ENCODE results near the gene SCPEP1. TPM values are rescaled to one million over a fixed set of nuclear protein-coding genes. Genes with fewer than 3 reads are reported as not detected.
"Not testable (repeated sequence)": the region's sequence is repeated elsewhere in the genome, so short reads cannot be mapped to it uniquely, and the experiment has no call there.

SCPEP1 gene, protein sequence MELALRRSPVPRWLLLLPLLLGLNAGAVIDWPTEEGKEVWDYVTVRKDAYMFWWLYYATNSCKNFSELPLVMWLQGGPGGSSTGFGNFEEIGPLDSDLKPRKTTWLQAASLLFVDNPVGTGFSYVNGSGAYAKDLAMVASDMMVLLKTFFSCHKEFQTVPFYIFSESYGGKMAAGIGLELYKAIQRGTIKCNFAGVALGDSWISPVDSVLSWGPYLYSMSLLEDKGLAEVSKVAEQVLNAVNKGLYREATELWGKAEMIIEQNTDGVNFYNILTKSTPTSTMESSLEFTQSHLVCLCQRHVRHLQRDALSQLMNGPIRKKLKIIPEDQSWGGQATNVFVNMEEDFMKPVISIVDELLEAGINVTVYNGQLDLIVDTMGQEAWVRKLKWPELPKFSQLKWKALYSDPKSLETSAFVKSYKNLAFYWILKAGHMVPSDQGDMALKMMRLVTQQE
- 10 to 100 TPM; 25.0 to 27.1 TPM for total RNA-seq

DNA sequence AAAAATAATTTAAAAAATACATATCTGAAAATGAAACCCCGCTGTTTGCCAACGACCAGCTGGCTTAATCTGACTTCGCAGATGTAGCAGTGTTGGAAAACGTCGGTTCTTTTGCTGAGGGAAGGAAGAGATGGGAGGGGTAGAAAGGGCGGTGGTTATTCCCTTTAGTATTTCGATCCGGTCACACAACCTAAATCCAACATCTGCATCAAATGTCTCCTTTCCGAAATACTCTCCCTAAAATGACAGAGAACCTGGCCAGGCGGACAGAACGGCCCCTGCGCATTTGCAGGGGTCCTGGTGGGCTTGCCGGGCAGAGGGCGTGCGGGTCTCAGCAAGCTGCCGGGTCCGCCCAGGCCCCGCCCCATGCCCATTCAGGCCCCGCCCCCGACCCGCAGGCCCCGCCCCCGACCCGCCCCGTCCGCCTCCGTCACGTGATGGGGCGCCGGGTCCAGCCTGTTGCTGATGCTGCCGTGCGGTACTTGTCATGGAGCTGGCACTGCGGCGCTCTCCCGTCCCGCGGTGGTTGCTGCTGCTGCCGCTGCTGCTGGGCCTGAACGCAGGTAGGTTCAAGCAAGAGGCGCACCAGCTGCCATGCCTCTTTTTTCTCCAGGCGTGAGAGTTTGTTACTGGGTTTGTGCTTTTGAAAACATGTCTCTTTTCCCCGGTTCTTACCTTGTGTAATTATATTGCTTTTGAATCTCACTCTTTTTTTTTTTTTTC is at the start of gene SCPEP1:
TSS of gene SCPEP1 (plus strand) at position 459 of the 723 bp plus-strand sequence. CDS start at position 488, 29 bp downstream.
- CTCF ChIA-PET, result interaction anchor here (0.7 to 1.4 kb wide), 6 partner anchors 11 to 1375 kb away, joined by 3 to 5 read pairs (median 3); no protein-coding TSS in a partner anchor
- Mint-ChIP-seq H3K4me3 (peak within 1 kb of the TSS; percentile 85), H3K9me3 (no peaks in the 10 kb centered on the region), H3K27ac (peak within 1 kb of the TSS; percentile 80), H3K36me3 (ENCODE audit: low read depth) (no peaks in the 10 kb centered on the region), H3K27me3 (peaks cover 19% of the 10 kb centered on the region), H3K4me1 (peaks cover 25% of the 10 kb centered on the region)
- DNase-seq, result peak; percentile 86
- POLR2A ChIA-PET, result interaction anchor here (0.7 to 2.7 kb wide), 6 partner anchors 12 to 1557 kb away, joined by 3 to 15 read pairs (median 10); partner anchors contain the start of genes AKAP1, C17orf67, COIL and DGKE

DNA sequence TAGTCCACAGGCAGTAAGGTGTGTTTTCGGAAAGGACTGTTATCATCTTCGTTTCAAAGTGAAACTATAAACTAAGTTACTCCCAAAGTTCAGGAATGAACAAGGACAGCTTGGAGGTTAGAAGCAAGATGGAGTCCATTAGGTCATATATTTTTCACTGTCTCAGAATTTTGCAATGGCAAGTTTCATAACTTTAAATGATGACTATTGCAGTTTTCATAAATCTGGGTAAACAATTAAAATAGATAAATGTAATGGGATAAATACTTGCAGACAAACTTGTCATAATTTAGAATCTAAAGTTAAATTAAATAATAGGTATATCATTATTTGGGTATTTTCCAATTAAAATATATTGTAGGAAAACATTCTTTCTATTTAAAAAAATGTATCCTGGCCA is 49.3 kb upstream of the SCPEP1 start:
- CTCF ChIA-PET, result interaction anchor here (1.3 to 2.0 kb wide), 2 partner anchors 11 to 109 kb away, joined by 4 to 7 read pairs; no protein-coding TSS in a partner anchor
- no peak overlapping the region for H3K4me3 Mint-ChIP-seq
- H3K9me3 Mint-ChIP-seq, result peaks cover 23% of the 10 kb centered on the region
- POLR2A ChIA-PET, result interaction anchor here (1.4 kb wide), 1 partner anchor 17 kb away, joined by 3 read pairs; no protein-coding TSS in a partner anchor
- no peaks in the 10 kb centered on the region for H3K4me1 Mint-ChIP-seq
- H3K27me3 Mint-ChIP-seq, result peaks cover 6% of the 10 kb centered on the region
- H3K27ac Mint-ChIP-seq, result no peak overlapping the region
- DNase-seq, result no peak
- peaks cover 27% of the 10 kb centered on the region for H3K36me3 Mint-ChIP-seq (ENCODE audit: low read depth)

DNA sequence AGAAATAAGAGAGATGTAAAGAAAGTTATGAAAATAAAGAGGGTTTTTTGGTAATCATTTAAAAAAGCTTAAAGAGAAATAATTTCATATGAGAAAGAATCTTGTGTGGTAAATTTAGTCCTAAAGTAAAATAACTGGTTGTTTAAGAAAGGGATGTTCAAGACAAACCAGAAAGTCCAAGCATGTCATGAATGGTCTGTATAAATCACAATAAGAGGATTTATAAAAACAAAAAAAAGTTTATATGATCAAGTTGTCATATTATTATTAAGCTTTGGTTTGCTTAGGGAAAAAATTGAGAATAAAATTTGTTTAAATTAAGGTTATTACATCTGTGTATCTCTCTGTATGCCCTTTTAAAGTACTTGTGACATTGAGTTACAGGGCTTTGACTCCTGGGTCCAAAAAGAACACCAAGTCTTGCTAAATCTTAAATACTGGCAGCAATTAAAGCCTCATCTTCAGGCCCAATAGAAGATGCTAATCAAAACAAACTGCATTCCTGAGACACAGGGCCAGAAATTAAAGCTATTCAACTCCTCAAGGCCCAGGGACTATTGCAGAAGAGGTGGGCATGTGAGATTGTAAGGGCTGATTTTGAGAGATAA is 48.5 kb upstream of the SCPEP1 start:
- Mint-ChIP-seq H3K27me3 (peaks cover 3% of the 10 kb centered on the region), H3K36me3 (ENCODE audit: low read depth) (peaks cover 36% of the 10 kb centered on the region), H3K27ac (no peak overlapping the region), H3K4me3 (no peak overlapping the region), H3K9me3 (peaks cover 23% of the 10 kb centered on the region), H3K4me1 (peaks cover 8% of the 10 kb centered on the region)
- CTCF ChIA-PET, result no interaction called here
- no peak for DNase-seq
- POLR2A ChIA-PET, result interaction anchor here (0.8 to 1.4 kb wide), 2 partner anchors 10 to 18 kb away, joined by 3 read pairs; no protein-coding TSS in a partner anchor

DNA sequence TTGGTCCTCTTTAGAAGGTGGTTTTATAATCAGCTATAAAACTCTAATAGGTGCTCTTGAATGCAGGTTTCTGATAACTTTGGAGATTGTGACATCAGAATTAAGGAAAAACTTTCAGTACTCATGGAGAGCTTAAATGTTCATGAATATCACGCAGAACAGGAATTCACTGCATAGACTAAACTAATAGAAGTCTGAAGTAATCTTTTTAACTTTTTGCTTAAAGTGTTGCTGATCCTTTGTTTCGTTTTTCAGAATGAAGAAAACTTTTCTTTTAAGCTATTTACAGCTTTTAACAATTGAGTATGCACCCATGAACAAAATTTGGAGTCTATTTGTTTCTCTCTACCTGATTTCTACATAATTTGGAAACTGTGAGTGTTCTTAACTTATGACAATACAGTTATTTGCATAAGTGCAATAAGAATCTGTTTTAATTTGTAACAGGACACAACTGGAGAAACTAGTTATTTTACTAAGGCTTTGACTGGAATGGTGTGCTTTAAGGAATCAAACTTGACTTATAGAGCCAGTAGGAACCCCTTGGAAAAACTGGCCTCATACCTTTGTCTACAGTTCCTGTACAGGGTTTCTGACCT is 47.1 kb upstream of the SCPEP1 start:
- DNase-seq, result no peak
- H3K9me3 Mint-ChIP-seq, result peaks cover 19% of the 10 kb centered on the region
- H3K4me3 Mint-ChIP-seq, result no peak overlapping the region
- H3K4me1 Mint-ChIP-seq, result peaks cover 11% of the 10 kb centered on the region
- POLR2A ChIA-PET, result no interaction called here
- CTCF ChIA-PET, result no interaction called here
- peaks cover 39% of the 10 kb centered on the region for H3K36me3 Mint-ChIP-seq (ENCODE audit: low read depth)
- peaks cover 2% of the 10 kb centered on the region for H3K27me3 Mint-ChIP-seq
- no peak overlapping the region for H3K27ac Mint-ChIP-seq

DNA sequence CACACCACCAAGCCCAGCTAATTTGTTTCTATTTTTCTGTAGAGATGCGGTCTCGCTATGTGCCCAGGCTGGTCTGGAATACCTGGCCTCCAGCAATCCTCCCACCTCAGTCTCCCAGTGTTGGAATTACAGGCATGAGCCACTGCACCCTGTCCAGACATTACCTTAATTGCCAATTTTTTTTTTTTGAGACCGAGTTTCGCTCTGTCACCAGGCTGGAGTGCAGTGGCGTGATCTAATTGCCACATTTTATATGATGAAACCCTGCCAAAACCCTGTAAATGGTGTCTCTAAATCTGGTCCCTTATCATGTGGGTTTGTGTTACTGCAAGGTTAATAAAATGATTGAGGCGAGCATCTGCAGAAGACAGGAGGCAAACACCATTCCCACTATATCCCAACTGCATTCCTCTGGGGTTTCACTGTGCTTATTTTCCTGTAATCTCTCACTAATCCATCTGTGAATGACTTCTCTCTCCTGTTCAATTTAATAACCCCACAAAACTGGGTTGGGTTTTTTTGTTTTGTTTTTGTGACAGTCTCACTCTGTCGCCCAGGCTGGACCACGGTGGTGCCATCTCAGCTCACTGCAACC is 44.7 kb upstream of the SCPEP1 start:
- CTCF ChIA-PET, result interaction anchor here (1.0 to 1.3 kb wide), 2 partner anchors 8 to 153 kb away, joined by 3 to 4 read pairs; no protein-coding TSS in a partner anchor
- no peak for DNase-seq
- Mint-ChIP-seq H3K27ac (no peak overlapping the region), H3K27me3 (no peaks in the 10 kb centered on the region), H3K36me3 (ENCODE audit: low read depth) (peaks cover 53% of the 10 kb centered on the region), H3K9me3 (peaks cover 16% of the 10 kb centered on the region), H3K4me1 (peaks cover 25% of the 10 kb centered on the region), H3K4me3 (no peak overlapping the region)
- POLR2A ChIA-PET, result interaction anchor here (0.6 kb wide), 1 partner anchor 117 kb away, joined by 4 read pairs; no protein-coding TSS in a partner anchor

DNA sequence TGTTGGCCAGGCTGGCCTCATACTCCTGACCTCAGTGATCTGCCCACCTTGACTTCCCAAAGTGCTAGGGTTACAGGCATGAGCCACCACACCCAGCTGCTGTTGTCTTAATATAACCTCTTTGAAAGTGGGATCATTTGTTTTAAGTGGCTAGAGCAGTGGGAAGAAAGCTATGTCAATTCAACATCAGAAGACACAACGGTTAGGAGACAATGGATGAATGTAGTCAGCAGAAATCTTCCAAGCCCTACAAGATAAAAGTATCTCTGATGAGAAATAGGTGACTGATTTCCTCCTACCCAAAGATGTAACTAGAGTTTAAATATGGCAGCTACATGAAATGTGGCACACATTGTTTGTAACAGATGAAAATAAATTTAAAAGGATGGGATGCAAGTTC is 44.1 kb upstream of the SCPEP1 start:
- Mint-ChIP-seq H3K9me3 (peaks cover 13% of the 10 kb centered on the region), H3K4me1 (peaks cover 31% of the 10 kb centered on the region), H3K27me3 (no peaks in the 10 kb centered on the region), H3K4me3 (no peak overlapping the region), H3K27ac (peak overlapping the region; percentile 44), H3K36me3 (ENCODE audit: low read depth) (peaks cover 57% of the 10 kb centered on the region)
- no peak for DNase-seq
- POLR2A ChIA-PET, result no interaction called here
- CTCF ChIA-PET, result no interaction called here

DNA sequence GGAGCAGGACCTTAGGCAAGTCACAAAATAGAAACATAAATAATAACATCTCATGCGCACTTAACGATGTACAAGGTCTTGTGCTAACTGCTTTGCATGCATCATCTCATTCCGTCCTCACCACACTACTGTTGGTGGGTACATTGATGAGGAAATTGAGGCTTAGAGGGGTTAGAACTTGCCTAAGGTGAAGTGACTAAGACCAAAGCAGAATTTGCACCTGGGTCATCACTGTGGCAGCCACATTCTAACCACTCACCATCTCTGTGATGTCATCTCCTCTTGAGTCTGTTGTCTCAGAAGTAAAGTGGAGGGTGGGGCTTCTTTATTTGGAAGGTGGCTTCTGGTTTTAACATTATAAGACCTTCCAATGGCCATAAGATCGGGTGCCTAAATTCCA is 43.7 kb upstream of the SCPEP1 start:
- peak; percentile 38 for DNase-seq
- no peak overlapping the region for H3K4me3 Mint-ChIP-seq
- H3K27me3 Mint-ChIP-seq, result no peaks in the 10 kb centered on the region
- H3K27ac Mint-ChIP-seq, result peak overlapping the region; percentile 44
- peaks cover 13% of the 10 kb centered on the region for H3K9me3 Mint-ChIP-seq
- ChIA-PET POLR2A (no interaction called here), CTCF (no interaction called here)
- H3K4me1 Mint-ChIP-seq, result peaks cover 34% of the 10 kb centered on the region
- H3K36me3 Mint-ChIP-seq (ENCODE audit: low read depth), result peaks cover 59% of the 10 kb centered on the region

DNA sequence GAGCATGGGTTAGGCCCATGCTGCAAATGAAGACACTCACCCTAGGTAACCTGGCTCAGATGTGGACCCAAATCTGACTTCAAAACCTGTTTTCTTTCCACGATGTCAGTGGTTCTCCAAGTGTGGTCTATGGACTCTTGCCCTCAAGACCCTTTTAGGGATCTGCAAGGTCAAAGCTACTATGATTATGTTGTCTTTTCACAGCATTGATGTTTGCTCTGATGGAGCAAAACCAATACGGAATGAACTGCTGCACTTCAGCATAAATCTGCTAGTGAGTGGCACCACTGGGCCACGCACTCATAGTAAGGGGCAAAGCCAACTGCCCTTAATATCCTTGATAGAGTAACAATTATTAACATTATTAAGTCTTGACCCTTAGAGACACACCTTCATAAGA is 42.5 kb upstream of the SCPEP1 start:
- CTCF ChIA-PET, result interaction anchor here (1.9 kb wide), 1 partner anchor 116 kb away, joined by 7 read pairs; no protein-coding TSS in a partner anchor
- H3K4me1 Mint-ChIP-seq, result peaks cover 37% of the 10 kb centered on the region
- POLR2A ChIA-PET, result no interaction called here
- DNase-seq, result no peak
- H3K36me3 Mint-ChIP-seq (ENCODE audit: low read depth), result peaks cover 58% of the 10 kb centered on the region
- H3K27ac Mint-ChIP-seq, result no peak overlapping the region
- H3K27me3 Mint-ChIP-seq, result no peaks in the 10 kb centered on the region
- H3K4me3 Mint-ChIP-seq, result no peak overlapping the region
- peaks cover 10% of the 10 kb centered on the region for H3K9me3 Mint-ChIP-seq

DNA sequence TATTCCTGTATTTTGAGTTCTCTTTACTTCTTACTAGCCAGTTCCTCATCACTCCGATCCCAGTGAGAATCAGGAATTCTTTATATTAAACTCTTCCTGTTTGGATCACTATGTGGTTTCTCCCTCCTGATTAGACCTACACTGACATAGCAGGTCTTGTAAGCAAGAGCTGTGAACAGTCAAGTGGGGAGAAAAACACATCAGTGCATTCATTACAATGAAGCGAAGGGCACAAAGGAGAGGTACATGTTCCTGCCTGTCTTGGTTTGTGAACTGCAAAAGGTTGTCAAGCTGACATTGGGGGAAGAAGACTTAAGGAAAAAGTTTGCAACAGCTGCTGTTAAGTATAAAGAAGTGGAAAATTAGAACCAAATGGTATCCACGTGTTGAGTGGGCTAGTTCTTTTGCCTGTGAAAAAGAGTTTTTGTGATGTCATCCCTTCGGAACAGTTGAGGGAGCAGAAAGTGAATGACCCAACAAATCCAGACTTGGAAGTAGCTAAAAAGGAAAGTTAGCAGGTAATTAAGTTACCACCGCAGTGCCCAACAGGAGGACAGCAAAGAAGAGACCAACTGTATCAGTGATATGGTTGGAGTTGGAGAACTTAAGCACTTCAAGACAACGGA is 41.1 kb upstream of the SCPEP1 start:
- DNase-seq, result no peak
- no peaks in the 10 kb centered on the region for H3K27me3 Mint-ChIP-seq
- peaks cover 37% of the 10 kb centered on the region for H3K4me1 Mint-ChIP-seq
- H3K9me3 Mint-ChIP-seq, result no peaks in the 10 kb centered on the region
- H3K27ac Mint-ChIP-seq, result no peak overlapping the region
- H3K36me3 Mint-ChIP-seq (ENCODE audit: low read depth), result peaks cover 59% of the 10 kb centered on the region
- ChIA-PET POLR2A (interaction anchor here (0.7 to 1.2 kb wide), 5 partner anchors 23 to 42 kb away, joined by 3 to 4 read pairs (median 3); partner anchors contain the start of gene TRIM25), CTCF (interaction anchor here (0.7 to 1.9 kb wide), 6 partner anchors 23 to 157 kb away, joined by 3 to 7 read pairs (median 3); partner anchors contain the start of genes DGKE and TRIM25)
- H3K4me3 Mint-ChIP-seq, result no peak overlapping the region

DNA sequence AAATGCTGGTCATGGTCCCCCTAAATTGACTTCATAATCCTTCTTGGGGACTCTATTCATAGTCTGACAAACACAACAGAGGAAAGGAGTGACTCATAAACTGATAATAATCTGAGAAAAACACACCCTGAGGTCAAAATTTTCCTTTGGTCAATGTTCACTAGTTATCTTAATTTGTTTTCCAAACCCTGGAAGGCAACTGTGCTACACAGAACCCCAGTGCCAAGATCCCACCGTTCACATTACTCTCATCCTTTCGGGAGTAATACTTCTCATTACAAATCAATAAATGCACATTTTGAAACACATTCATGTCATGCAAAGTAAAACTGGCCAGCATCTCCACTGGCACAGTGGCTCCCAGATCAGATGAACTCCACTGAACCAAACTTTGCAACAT is 40.2 kb upstream of the SCPEP1 start:
- no peak for DNase-seq
- Mint-ChIP-seq H3K9me3 (no peaks in the 10 kb centered on the region), H3K36me3 (ENCODE audit: low read depth) (peaks cover 52% of the 10 kb centered on the region), H3K4me3 (no peak overlapping the region), H3K4me1 (peaks cover 37% of the 10 kb centered on the region), H3K27me3 (no peaks in the 10 kb centered on the region), H3K27ac (peak overlapping the region; percentile 55)
- CTCF ChIA-PET, result interaction anchor here (0.8 to 1.2 kb wide), 4 partner anchors 26 to 120 kb away, joined by 3 to 7 read pairs (median 3); no protein-coding TSS in a partner anchor
- POLR2A ChIA-PET, result no interaction called here

DNA sequence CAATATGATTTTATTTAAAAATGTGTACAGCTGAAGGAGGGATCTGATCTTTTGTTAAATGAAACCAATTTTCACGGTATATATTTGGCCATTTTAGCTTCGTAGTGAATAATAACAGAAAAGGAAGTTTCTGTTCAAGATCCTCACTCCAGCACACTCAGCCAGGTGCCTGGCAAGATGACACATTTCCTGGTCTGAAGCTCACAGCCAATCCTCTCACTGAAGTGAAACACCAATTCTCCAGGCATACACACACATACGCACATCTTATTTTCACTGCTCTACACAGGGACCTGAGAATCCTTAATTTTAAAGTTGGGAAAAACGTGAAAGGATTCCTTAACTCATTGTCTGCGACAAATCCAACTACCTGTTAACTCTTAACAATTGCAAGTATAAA is 39.7 kb upstream of the SCPEP1 start:
- Mint-ChIP-seq H3K36me3 (ENCODE audit: low read depth) (peaks cover 51% of the 10 kb centered on the region), H3K27ac (peak overlapping the region; percentile 55), H3K4me1 (peaks cover 37% of the 10 kb centered on the region)
- H3K9me3 Mint-ChIP-seq, H3K4me3 Mint-ChIP-seq, DNase-seq, H3K27me3 Mint-ChIP-seq, POLR2A ChIA-PET: not testable (repeated sequence)
- CTCF ChIA-PET, result interaction anchor here (0.8 to 1.1 kb wide), 3 partner anchors 27 to 120 kb away, joined by 3 to 7 read pairs (median 3); no protein-coding TSS in a partner anchor
